Hepatocyte (in vitro differentiated cells): ENCODE measurements around the gene CDRT15L2.
"Not testable (repeated sequence)": the region's sequence is repeated elsewhere in the genome, so short reads cannot be mapped to it uniquely, and the experiment has no call there.

ENCODE experiments used
- CTCF ChIP-seq: fragments of 200-600 bp; sonication (generic); IDR thresholded peaks from 2 replicates; pipeline ENCODE4 v1.5.1; 2016; ENCODE audit warnings: antibody characterized with exemption, mild to moderate bottlenecking; ENCODE audit not compliant: poor library complexity
- EZH2 ChIP-seq: fragments of 200-600 bp; sonication (generic); IDR thresholded peaks from 2 replicates; pipeline ENCODE4 v1.6.1; 2016; ENCODE audit warnings: antibody characterized with exemption, mild to moderate bottlenecking, borderline replicate concordance
- EZH2phosphoT487 ChIP-seq: fragments of 200-600 bp; sonication (generic); IDR thresholded peaks from one replicate; pipeline ENCODE4 v1.6.1; 2018; ENCODE audit warnings: antibody characterized with exemption, mild to moderate bottlenecking, low read depth, moderate library complexity; ENCODE audit not compliant: unreplicated experiment, severe bottlenecking

DNA sequence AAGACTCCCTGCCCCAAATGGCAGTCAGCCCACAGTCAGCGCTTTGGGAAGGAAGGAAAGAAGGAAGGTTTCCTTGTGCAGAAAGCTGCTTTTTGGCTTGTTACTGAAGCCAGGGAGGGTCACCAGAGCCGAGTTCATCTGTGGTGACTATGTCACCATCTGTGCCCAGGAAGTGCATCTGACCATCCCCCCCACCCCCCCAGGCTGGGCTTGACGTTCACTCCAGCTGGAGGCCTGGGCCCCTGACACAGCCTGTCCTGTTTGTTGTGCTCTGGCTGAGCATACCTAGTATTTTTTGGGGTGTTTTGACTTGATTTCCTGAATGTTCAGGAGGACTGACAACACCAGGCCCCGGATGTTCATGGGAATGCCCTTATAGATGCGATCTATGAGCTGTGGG, 31.6 kb upstream of the CDRT15L2 start:
- TF ChIP-seq CTCF, EZH2, EZH2phosphoT487: not testable (repeated sequence)
